ENCODE data around the gene HTT.

The HTT gene

GRCh38 chr4:3183008-3183407 is 108.5 kb downstream of the HTT start:
- no peak for DNase-seq (ENCODE audit: extremely low read depth, insufficient read length)
- no peak overlapping the region for H3K4me3 ChIP-seq (replicated peaks; ENCODE audit: low read depth, low read length)
- no peak for TF ChIP-seq CTCF (IDR thresholded peaks at IDR 0.05; ENCODE audit: insufficient read depth, low read length, poor library complexity, severe bottlenecking)
- H3K27me3 ChIP-seq (replicated peaks; ENCODE audit: control insufficient read depth, insufficient read depth, low read length), result no peaks in the 10 kb centered on the region
- peaks cover 41% of the 10 kb centered on the region for H3K36me3 ChIP-seq (ENCODE audit: control insufficient read depth, insufficient read depth, low read length)

GRCh38 chr4:3184725-3185124 is 110.2 kb downstream of the HTT start:
- TF ChIP-seq CTCF (IDR thresholded peaks at IDR 0.05; ENCODE audit: insufficient read depth, low read length, poor library complexity, severe bottlenecking), result no peak
- Histone ChIP-seq H3K36me3 (ENCODE audit: control insufficient read depth, insufficient read depth, low read length) (peaks cover 35% of the 10 kb centered on the region), H3K27me3 (replicated peaks; ENCODE audit: control insufficient read depth, insufficient read depth, low read length) (no peaks in the 10 kb centered on the region), H3K4me3 (replicated peaks; ENCODE audit: low read depth, low read length) (no peak overlapping the region)
- no peak for DNase-seq (ENCODE audit: extremely low read depth, insufficient read length)

GRCh38 chr4:3186609-3187008 is 112.1 kb downstream of the HTT start:
- H3K27me3 ChIP-seq (replicated peaks; ENCODE audit: control insufficient read depth, insufficient read depth, low read length), result no peaks in the 10 kb centered on the region
- TF ChIP-seq CTCF (IDR thresholded peaks at IDR 0.05; ENCODE audit: insufficient read depth, low read length, poor library complexity, severe bottlenecking), result no peak
- H3K4me3 ChIP-seq (replicated peaks; ENCODE audit: low read depth, low read length), result no peak overlapping the region
- DNase-seq (ENCODE audit: extremely low read depth, insufficient read length), result no peak
- H3K36me3 ChIP-seq (ENCODE audit: control insufficient read depth, insufficient read depth, low read length), result peaks cover 42% of the 10 kb centered on the region

GRCh38 chr4:3188118-3188517 is 113.6 kb downstream of the HTT start:
- no peak for DNase-seq (ENCODE audit: extremely low read depth, insufficient read length)
- no peak for TF ChIP-seq CTCF (IDR thresholded peaks at IDR 0.05; ENCODE audit: insufficient read depth, low read length, poor library complexity, severe bottlenecking)
- peaks cover 37% of the 10 kb centered on the region for H3K36me3 ChIP-seq (ENCODE audit: control insufficient read depth, insufficient read depth, low read length)
- no peaks in the 10 kb centered on the region for H3K27me3 ChIP-seq (replicated peaks; ENCODE audit: control insufficient read depth, insufficient read depth, low read length)
- H3K4me3 ChIP-seq (replicated peaks; ENCODE audit: low read depth, low read length), result no peak overlapping the region

- peaks cover 30% of the 10 kb centered on the region for H3K36me3 ChIP-seq (ENCODE audit: control insufficient read depth, insufficient read depth, low read length)
- H3K4me3 ChIP-seq (replicated peaks; ENCODE audit: low read depth, low read length), result no peak overlapping the region
- no peak for TF ChIP-seq CTCF (IDR thresholded peaks at IDR 0.05; ENCODE audit: insufficient read depth, low read length, poor library complexity, severe bottlenecking)
Measured at GRCh38 chr4:3189459-3189858, 115.0 kb downstream of the HTT start.

GRCh38 chr4:3190549-3190948 is 116.1 kb downstream of the HTT start:
- H3K36me3 ChIP-seq (ENCODE audit: control insufficient read depth, insufficient read depth, low read length), result peaks cover 23% of the 10 kb centered on the region
- no peak for DNase-seq (ENCODE audit: extremely low read depth, insufficient read length)
- H3K27me3 ChIP-seq (replicated peaks; ENCODE audit: control insufficient read depth, insufficient read depth, low read length), result no peaks in the 10 kb centered on the region
- no peak overlapping the region for H3K4me3 ChIP-seq (replicated peaks; ENCODE audit: low read depth, low read length)
- no peak for TF ChIP-seq CTCF (IDR thresholded peaks at IDR 0.05; ENCODE audit: insufficient read depth, low read length, poor library complexity, severe bottlenecking)

More at GRCh38 chr4:3189459-3189858, 115.0 kb downstream of the HTT start:
- DNase-seq (ENCODE audit: extremely low read depth, insufficient read length), result no peak
- no peaks in the 10 kb centered on the region for H3K27me3 ChIP-seq (replicated peaks; ENCODE audit: control insufficient read depth, insufficient read depth, low read length)
